H1 (cell line): ENCODE results near the gene CEP120. TPM values are rescaled to one million over a fixed set of nuclear protein-coding genes. Genes with fewer than 3 reads are reported as not detected.

Source experiments
- CTCF ChIA-PET: fragments of 300-600 bp; sonication (Branson Sonifier 250); formaldehyde crosslinking; loops from one replicate; lab custom pipeline; 2021; ENCODE audit not compliant: partially characterized antibody; lab: Charles Lee
- POLR2A ChIA-PET: fragments of 300-600 bp; sonication (Branson Sonifier 250); formaldehyde crosslinking; loops from one replicate; lab custom pipeline; 2021; ENCODE audit warnings: inconsistent platforms; ENCODE audit not compliant: partially characterized antibody; lab: Charles Lee
- DNase-seq, 2 experiments: peaks; one replicate each; pipeline versions ENCODE4 v3.0.0 to v3.0.0-alpha.2; 2010 to 2022; ENCODE audit warnings: low spot score in 2 of 2, low read depth in 1 of 2, mixed read lengths in 1 of 2
- FAIRE-seq: peaks from 2 replicates; lab custom pipeline; 2011; peaks lifted over from hg19 to GRCh38; lab: Jason Lieb, UNC
- H2AFZ ChIP-seq: 2 replicates; pipeline ENCODE4 v1.8.1; 2012; ENCODE audit warnings: low read length, inconsistent platforms
- H2AK5ac ChIP-seq: 2 replicates; pipeline ENCODE4 v1.6.1; 2013; ENCODE audit warnings: low read depth, low read length
- H2BK120ac ChIP-seq: replicated peaks from 2 replicates; pipeline ENCODE3; 2013; ENCODE audit warnings: low read depth, low read length, inconsistent platforms
- H2BK12ac ChIP-seq: 2 replicates; pipeline ENCODE4 v1.6.1; 2013; ENCODE audit warnings: low read depth, low read length
- H2BK15ac ChIP-seq: 2 replicates; pipeline ENCODE4 v1.6.1; 2013; ENCODE audit warnings: low read length
- H2BK20ac ChIP-seq: 2 replicates; pipeline ENCODE4 v1.6.1; 2013; ENCODE audit warnings: low read length
- H2BK5ac ChIP-seq: 2 replicates; pipeline ENCODE4 v1.6.1; 2013; ENCODE audit warnings: low read depth, low read length
- H3K14ac ChIP-seq: 2 replicates; pipeline ENCODE4 v1.6.1; 2013; ENCODE audit warnings: inconsistent platforms; ENCODE audit not compliant: insufficient read length
- H3K18ac ChIP-seq: 2 replicates; pipeline ENCODE4 v1.6.1; 2013; ENCODE audit warnings: low read length; ENCODE audit errors: extremely low read depth
- H3K23ac ChIP-seq: 2 replicates; pipeline ENCODE4 v1.6.1; 2013; ENCODE audit warnings: inconsistent platforms; ENCODE audit not compliant: insufficient read length
- H3K23me2 ChIP-seq: 2 replicates; pipeline ENCODE4 v1.6.1; 2013; ENCODE audit warnings: low read depth, low read length
- H3K27ac ChIP-seq: 2 replicates; pipeline ENCODE4 v1.6.1; 2011; ENCODE audit warnings: low read depth, low read length, inconsistent platforms
- H3K27me3 ChIP-seq, 4 experiments: replicated peaks in 1 of 4; 1 replicate in 1 of 4; 2 replicates in 3 of 4; pipeline versions ENCODE4 v1.6.1 to v1.8.1; 2011 to 2013; ENCODE audit warnings: low read length in 3 of 4, mild to moderate bottlenecking in 3 of 4, inconsistent platforms in 2 of 4, mixed read lengths in 2 of 4, moderate library complexity in 1 of 4; ENCODE audit not compliant: control insufficient read depth in 3 of 4, insufficient read depth in 3 of 4; ENCODE audit errors: extremely low read depth in 1 of 4
- H3K36me3 ChIP-seq, 4 experiments: 2 replicates each; pipeline versions ENCODE4 v1.6.1 to v1.8.1; 2011 to 2013; ENCODE audit warnings: mild to moderate bottlenecking in 4 of 4, low read length in 3 of 4, moderate library complexity in 2 of 4, control low read depth in 1 of 4, inconsistent platforms in 1 of 4; ENCODE audit not compliant: insufficient read depth in 4 of 4, control insufficient read depth in 2 of 4
- H3K4ac ChIP-seq: replicated peaks from 2 replicates; pipeline ENCODE3; 2013; ENCODE audit warnings: low read length, low read depth, mixed read lengths, inconsistent platforms; ENCODE audit not compliant: insufficient read length
- H3K4me1 ChIP-seq, 4 experiments: replicated peaks in 1 of 4; 1 replicate in 1 of 4; 2 replicates in 3 of 4; pipeline versions ENCODE4 v1.6.1 to v1.8.1; 2011 to 2013; ENCODE audit warnings: low read length in 3 of 4, inconsistent platforms in 2 of 4, mixed read lengths in 1 of 4; ENCODE audit not compliant: insufficient read depth in 4 of 4, control insufficient read depth in 3 of 4
- H3K4me2 ChIP-seq, 2 experiments: 2 replicates each; pipeline versions ENCODE4 v1.6.1 to v1.8.1; 2011 to 2013; ENCODE audit warnings: low read depth in 2 of 2, low read length in 2 of 2, control low read depth in 1 of 2, inconsistent platforms in 1 of 2, mild to moderate bottlenecking in 1 of 2; ENCODE audit not compliant: insufficient read depth in 1 of 2
- H3K4me3 ChIP-seq, 4 experiments: fragments of 200-600, 300-600 bp in 1 of 4; sonication (generic), shearing (Covaris generic), sonication (Bioruptor Twin) in 1 of 4; 2 replicates each; pipeline versions ENCODE4 v1.5.1 to v1.8.1; 2011 to 2016; ENCODE audit warnings: low read length in 4 of 4, low read depth in 3 of 4, control low read depth in 2 of 4, inconsistent platforms in 2 of 4, mild to moderate bottlenecking in 2 of 4, mixed read lengths in 1 of 4, moderate library complexity in 1 of 4; ENCODE audit not compliant: insufficient read depth in 2 of 4; ENCODE audit errors: extremely low read depth in 1 of 4
- H3K56ac ChIP-seq: replicated peaks from 2 replicates; pipeline ENCODE3; 2013; ENCODE audit warnings: low read depth, mild to moderate bottlenecking, mixed read lengths, low read length, inconsistent platforms; ENCODE audit not compliant: insufficient read length
- H3K79me1 ChIP-seq: 2 replicates; pipeline ENCODE4 v1.6.1; 2013; ENCODE audit warnings: low read depth, low read length, control low read depth
- H3K79me2 ChIP-seq, 2 experiments: 2 replicates each; pipeline versions ENCODE4 v1.6.1 to v1.8.1; 2012 to 2013; ENCODE audit warnings: low read length in 2 of 2, mild to moderate bottlenecking in 2 of 2, inconsistent platforms in 1 of 2; ENCODE audit not compliant: insufficient read depth in 2 of 2, control insufficient read depth in 1 of 2
- H3K9ac ChIP-seq, 4 experiments: replicated peaks in 1 of 4; 1 replicate in 1 of 4; 2 replicates in 3 of 4; pipeline versions ENCODE4 v1.6.1 to v1.8.1; 2011 to 2013; ENCODE audit warnings: low read depth in 3 of 4, low read length in 3 of 4, control low read depth in 2 of 4, mild to moderate bottlenecking in 2 of 4, moderate library complexity in 2 of 4, inconsistent platforms in 1 of 4; ENCODE audit errors: extremely low read depth in 1 of 4
- H3K9me3 ChIP-seq, 2 experiments: 2 replicates each; pipeline versions ENCODE4 v1.6.1 to v1.8.1; 2012 to 2013; ENCODE audit warnings: mild to moderate bottlenecking in 2 of 2, moderate library complexity in 2 of 2, control low read depth in 1 of 2, inconsistent platforms in 1 of 2, low read depth in 1 of 2, low read length in 1 of 2, mixed read lengths in 1 of 2; ENCODE audit not compliant: insufficient read depth in 2 of 2
- H4K20me1 ChIP-seq, 2 experiments: replicated peaks in 1 of 2; 2 replicates each; pipeline versions ENCODE3 to v1.8.1; 2011 to 2013; ENCODE audit warnings: inconsistent platforms in 2 of 2, low read length in 2 of 2, mild to moderate bottlenecking in 1 of 2; ENCODE audit not compliant: insufficient read depth in 2 of 2, control insufficient read depth in 1 of 2
- H4K5ac ChIP-seq: 2 replicates; pipeline ENCODE4 v1.6.1; 2013; ENCODE audit warnings: low read length, low read depth, mixed read lengths, inconsistent platforms; ENCODE audit not compliant: insufficient read length
- H4K8ac ChIP-seq: 2 replicates; pipeline ENCODE4 v1.8.0; 2013; ENCODE audit warnings: mild to moderate bottlenecking, moderate library complexity, low read length, inconsistent platforms; ENCODE audit not compliant: insufficient read depth; ENCODE audit errors: extremely low read depth
- H4K91ac ChIP-seq: replicated peaks from 2 replicates; pipeline ENCODE3; 2013; ENCODE audit warnings: low read length, mixed read lengths, inconsistent platforms; ENCODE audit not compliant: insufficient read length
- CBX5 ChIP-seq: fragments of 300-800, 300-1000 bp; sonication (generic); IDR thresholded peaks from 2 replicates; pipeline ENCODE4 v1.7.1; 2016; ENCODE audit warnings: antibody characterized with exemption, low read length, low read depth
- CREB1 ChIP-seq: IDR thresholded peaks from 2 replicates; pipeline ENCODE4 v1.6.1; 2012; ENCODE audit warnings: inconsistent platforms
- GABPA ChIP-seq: IDR thresholded peaks from 2 replicates; pipeline ENCODE4 v1.6.1; 2011; ENCODE audit warnings: mild to moderate bottlenecking, low read length, moderate library complexity, borderline replicate concordance; ENCODE audit not compliant: insufficient read depth
- JUN ChIP-seq: IDR thresholded peaks from 2 replicates; pipeline ENCODE4 v1.6.1; 2011; ENCODE audit warnings: low read depth, mild to moderate bottlenecking, improper control_type of control experiment, low read length
- JUND ChIP-seq: IDR thresholded peaks from 2 replicates; pipeline ENCODE4 v1.6.1; 2011; ENCODE audit warnings: mild to moderate bottlenecking, improper control_type of control experiment, low read length
- RFX5 ChIP-seq: IDR thresholded peaks from 2 replicates; pipeline ENCODE4 v1.6.1; 2011; ENCODE audit warnings: low read depth, low read length, improper control_type of control experiment, borderline replicate concordance
- SP1 ChIP-seq: IDR thresholded peaks from 2 replicates; pipeline ENCODE4 v1.6.1; 2011; ENCODE audit warnings: low read depth, low read length
- SP4 ChIP-seq: IDR thresholded peaks from 2 replicates; pipeline ENCODE4 v1.6.1; 2012; ENCODE audit warnings: low read length, inconsistent platforms
- TAF1 ChIP-seq: IDR thresholded peaks from 2 replicates; pipeline ENCODE4 v1.6.1; 2011; ENCODE audit warnings: mild to moderate bottlenecking, low read depth, low read length
- WGBS, 2 experiments: shearing (Covaris generic) in 1 of 2; methylation state at CpG; one replicate each; pipeline versions ENCODE4 v1.1.6 to v1.1.7; 2013 to 2015; ENCODE audit warnings: low lambda C conversion rate in 2 of 2, mixed read lengths in 2 of 2, inconsistent platforms in 1 of 2, low coverage in 1 of 2, missing lambda C conversion rate in 1 of 2; ENCODE audit not compliant: insufficient replicate concordance in 2 of 2, insufficient coverage in 1 of 2, insufficient read length in 1 of 2; ENCODE audit errors: extremely low coverage in 1 of 2, missing lambda C conversion rate in 1 of 2; 5-methylcytosine and 5-hydroxymethylcytosine counted together
- polyA plus RNA-seq, 7 experiments: library from polyadenylated mRNA; depleted of rRNA in 3 of 7; stranded (reverse) in 5 of 7; unstranded in 2 of 7; fragments of >200 nt in 5 of 7; fragments of 200-250 nt in 2 of 7; gene quantifications; 1 replicate in 5 of 7; 2 replicates in 1 of 7; 4 replicates in 1 of 7; pipeline versions ENCODE4 v1.2.1 to v1.2.3, GENCODE V29; 2011 to 2013; ENCODE audit warnings: missing spikeins in 2 of 7, mixed read lengths in 2 of 7
- total RNA-seq: library from RNA; stranded (reverse); fragmentation: NEBNext Ultra II Directional; extraction: Animal tissue kit (Norgen Biotek cat#: 25700); gene quantifications from 2 replicates; pipeline ENCODE4 v1.2.1, GENCODE V29; 2021
- TF ChIP-seq, protein P1 (sequence below): IDR thresholded peaks from 2 replicates; pipeline ENCODE4 v1.6.1; 2011; ENCODE audit warnings: low read depth, mild to moderate bottlenecking, low read length; ENCODE audit not compliant: insufficient read depth

Gene CEP120
- total and polyA plus RNA-seq, 2 of the 8 experiments (the other 6 are each of a cell fraction or from before 2014, with no cell fraction given): 9.3 to 17.9 TPM

- Histone ChIP-seq H2BK15ac (no peak overlapping the region), H2BK12ac (no peak overlapping the region), H3K4ac (no peak overlapping the region), H3K14ac (no peak overlapping the region), H4K8ac (no peak overlapping the region), H4K91ac (no peak overlapping the region), H2AFZ (no peak overlapping the region), H3K79me2 (no peaks in the 10 kb centered on the region), H4K5ac (no peak overlapping the region), H3K9ac (no peak overlapping the region), H2BK120ac (no peak overlapping the region), H3K18ac (no peak overlapping the region), H2AK5ac (no peak overlapping the region), H3K36me3 (no peaks in the 10 kb centered on the region), H3K9me3 (no peaks in the 10 kb centered on the region), H3K4me3 (no peak overlapping the region), H3K27ac (no peak overlapping the region), H2BK5ac (no peak overlapping the region), H3K23ac (no peak overlapping the region), H2BK20ac (no peak overlapping the region), H4K20me1 (no peaks in the 10 kb centered on the region), H3K4me1 (peaks cover 0 to 5% (median 0%) of the 10 kb centered on the region in 4 experiments; a peak in 2 of 7 replicates), H3K23me2 (no peaks in the 10 kb centered on the region), H3K79me1 (no peaks in the 10 kb centered on the region), H3K4me2 (no peak overlapping the region), H3K56ac (no peak overlapping the region), H3K27me3 (no peaks in the 10 kb centered on the region)
- TF ChIP-seq, protein P1, sequence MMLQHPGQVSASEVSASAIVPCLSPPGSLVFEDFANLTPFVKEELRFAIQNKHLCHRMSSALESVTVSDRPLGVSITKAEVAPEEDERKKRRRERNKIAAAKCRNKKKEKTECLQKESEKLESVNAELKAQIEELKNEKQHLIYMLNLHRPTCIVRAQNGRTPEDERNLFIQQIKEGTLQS: no peak
- TF ChIP-seq SP4: no peak
- no peak for TF ChIP-seq JUN
- TF ChIP-seq JUND: no peak
- no peak for TF ChIP-seq CBX5
- TF ChIP-seq RFX5: no peak
- TF ChIP-seq GABPA: no peak
- no peak for TF ChIP-seq SP1
- no peak for TF ChIP-seq CREB1
- TF ChIP-seq TAF1: no peak
- WGBS, 2 experiments: 94% methylated on average over 1 of the region's 1 CpG; no CpG with 5 or more reads in 1 of the 2 experiments
- ChIA-PET CTCF (no interaction called here), POLR2A (no interaction called here)
- DNase-seq: no peak
- FAIRE-seq: no peak
Measured at GRCh38 chr5:123450114-123450513, 26.9 kb upstream of the CEP120 start.
